AG10803 (cell line): ENCODE results near the gene KCND2.
A peak's percentile ranks its signal among the peaks of the same experiment; 100 is the strongest.

Experiments
- DNase-seq: peaks from one replicate; pipeline ENCODE4 v3.0.0; 2010; ENCODE audit warnings: low read depth
- H3K4me3 ChIP-seq: 2 replicates; pipeline ENCODE4 v1.5.1; 2011; ENCODE audit warnings: mild to moderate bottlenecking, low read length, control low read depth
- CTCF ChIP-seq: conservative IDR thresholded peaks from 2 replicates; pipeline ENCODE4 v1.5.1; 2011; ENCODE audit warnings: mild to moderate bottlenecking, low read length, control low read depth, inconsistent platforms

Gene KCND2

GRCh38 chr7:120725376-120726039 lies 452.5 kb downstream of the KCND2 start:
- DNase-seq = peak; percentile 49
- no peak overlapping the region for H3K4me3 ChIP-seq
- TF ChIP-seq CTCF = peak; percentile 70

GRCh38 chr7:120729245-120729644 lies 456.3 kb downstream of the KCND2 start:
- no peak for TF ChIP-seq CTCF
- no peak overlapping the region for H3K4me3 ChIP-seq
- DNase-seq = no peak

GRCh38 chr7:120731271-120731670 lies 458.3 kb downstream of the KCND2 start:
- no peak for TF ChIP-seq CTCF
- H3K4me3 ChIP-seq = no peak overlapping the region
- no peak for DNase-seq

- DNase-seq = no peak
- TF ChIP-seq CTCF = no peak
- H3K4me3 ChIP-seq = no peak overlapping the region
Observed at GRCh38 chr7:120732256-120732655, 459.3 kb downstream of the KCND2 start.

GRCh38 chr7:120733143-120733542 lies 460.2 kb downstream of the KCND2 start:
- peak; percentile 2 for DNase-seq
- TF ChIP-seq CTCF = no peak; the same call in 1 of the 2 replicates
- no peak overlapping the region for H3K4me3 ChIP-seq

GRCh38 chr7:120733835-120734234 lies 460.9 kb downstream of the KCND2 start:
- no peak for DNase-seq
- no peak for TF ChIP-seq CTCF
- H3K4me3 ChIP-seq = no peak overlapping the region

GRCh38 chr7:120735791-120736190 lies 462.8 kb downstream of the KCND2 start:
- TF ChIP-seq CTCF = no peak
- H3K4me3 ChIP-seq = no peak overlapping the region
- DNase-seq = no peak
